ENCODE measurements around the gene GINS2.

GINS2 gene

DNA sequence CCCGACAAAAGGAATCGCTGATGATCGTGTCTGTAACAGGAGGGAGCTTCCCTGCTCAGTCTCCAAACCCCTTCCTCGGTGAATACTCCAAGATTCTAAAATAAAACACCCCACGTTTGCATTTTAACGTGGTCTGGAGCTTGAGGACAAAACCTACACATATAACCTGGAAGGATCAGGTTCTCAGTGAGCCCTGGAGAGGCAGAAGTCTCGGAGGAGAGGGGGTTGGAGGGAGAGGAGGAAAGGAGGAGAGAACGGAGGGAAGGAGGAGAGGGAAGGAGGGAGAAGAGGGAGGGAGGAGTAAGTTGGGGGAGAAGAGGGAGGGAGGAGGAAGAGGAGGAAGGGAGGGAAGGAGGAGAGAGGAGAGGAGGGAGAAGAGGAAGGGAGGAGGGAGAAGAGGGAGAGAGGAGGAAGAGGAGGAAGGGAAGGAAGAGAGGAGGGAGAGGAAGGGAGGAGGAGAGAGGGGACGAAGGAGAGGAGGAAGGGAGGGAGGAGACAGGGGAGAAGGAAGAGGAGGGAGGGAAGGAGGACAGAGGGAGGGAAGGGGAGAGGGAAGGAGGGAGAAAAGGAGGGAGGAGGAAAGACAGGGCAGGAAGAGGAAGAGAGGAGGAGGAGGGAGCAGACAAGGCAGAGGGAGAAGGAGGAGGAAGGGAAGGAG, 27.4 kb upstream of the GINS2 start:
- DNase-seq = no peak

DNA sequence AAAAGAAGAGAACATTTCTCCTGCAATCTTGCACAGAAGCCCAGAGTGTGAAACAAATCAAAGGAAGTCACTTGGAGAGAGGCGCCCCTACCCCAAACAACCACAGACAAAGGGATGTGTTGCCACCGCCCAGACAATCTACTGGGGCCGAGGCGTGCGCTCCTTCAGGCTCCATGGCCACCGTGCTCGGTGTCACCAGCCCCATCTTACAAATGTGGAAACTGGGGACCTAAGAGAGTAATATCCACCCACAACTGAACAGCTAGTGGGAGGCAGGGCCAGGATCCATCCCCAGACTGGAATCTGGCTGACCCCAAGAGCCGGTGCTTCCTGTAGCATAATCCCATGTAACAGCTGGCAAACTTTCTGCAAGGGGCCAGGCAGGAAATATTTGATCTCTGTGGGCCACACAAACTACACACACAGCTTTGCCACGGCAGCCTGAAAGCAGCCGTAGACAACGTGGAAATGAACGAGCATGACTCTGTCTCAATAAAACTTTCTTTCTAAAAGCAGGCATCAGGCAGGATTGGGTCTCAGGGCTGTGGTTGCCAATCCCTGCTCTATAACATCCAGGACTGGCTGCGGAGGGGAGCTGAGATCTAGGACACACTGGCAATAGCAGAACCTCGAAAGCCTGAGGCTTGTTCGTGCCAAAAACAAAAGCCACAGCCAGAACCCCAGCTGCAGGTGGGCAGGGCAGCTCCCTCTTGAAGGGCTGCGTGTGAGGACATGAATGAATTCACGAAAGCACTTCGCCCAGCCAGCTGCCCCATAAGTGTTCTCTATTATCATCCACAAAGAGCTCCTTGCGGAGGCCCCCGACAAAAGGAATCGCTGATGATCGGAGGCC, 26.6 kb upstream of the GINS2 start:
- no peak for DNase-seq

DNA sequence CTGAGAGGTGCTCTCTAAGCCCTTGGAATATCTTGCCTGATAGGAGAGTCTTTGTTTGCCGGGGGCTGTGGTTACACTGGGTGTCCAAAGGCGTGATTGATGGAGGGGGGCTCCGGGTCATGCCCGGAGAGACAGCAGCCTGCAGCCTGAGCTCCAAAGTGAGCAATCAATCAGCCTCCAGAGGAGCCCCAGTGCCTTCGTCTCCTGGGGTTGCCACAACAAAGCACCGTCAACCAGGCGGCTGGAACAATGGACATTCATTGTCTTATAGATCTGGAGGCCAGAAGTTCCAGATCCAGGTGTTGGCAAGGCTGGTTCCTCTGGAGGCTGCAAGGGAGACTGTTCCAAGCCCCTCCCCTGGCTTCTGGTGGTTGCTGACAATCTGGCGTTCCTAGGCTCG, 24.0 kb upstream of the GINS2 start:
- no peak for DNase-seq

DNA sequence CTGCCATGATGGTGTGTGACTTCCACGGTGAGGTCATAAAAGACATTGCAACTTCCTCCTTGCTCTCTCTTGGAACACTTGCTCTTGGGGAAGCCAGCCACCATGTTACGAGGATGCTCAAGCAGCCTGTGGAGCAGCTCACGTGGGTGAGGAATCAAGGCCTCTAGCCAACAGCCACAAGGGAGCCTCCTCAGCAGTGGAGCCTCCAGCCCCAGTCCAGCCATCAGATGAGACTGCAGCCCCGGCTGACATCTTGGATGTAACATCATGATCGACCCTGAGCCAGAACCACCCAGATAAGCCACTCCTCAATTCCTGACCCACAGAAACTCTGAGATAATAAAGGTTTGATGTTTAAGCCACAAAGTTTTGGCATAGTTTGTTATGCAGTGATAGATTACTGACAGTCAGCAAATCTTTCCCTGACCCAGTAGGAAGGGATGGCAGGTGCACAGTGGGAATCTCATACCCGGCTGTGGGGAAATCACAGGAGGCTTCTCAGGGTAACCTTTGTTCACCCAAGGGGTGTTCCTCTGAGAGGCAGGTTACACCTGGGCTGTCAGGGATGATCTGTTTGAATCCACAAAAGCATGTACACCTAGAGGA, 23.3 kb upstream of the GINS2 start:
- DNase-seq = no peak

DNA sequence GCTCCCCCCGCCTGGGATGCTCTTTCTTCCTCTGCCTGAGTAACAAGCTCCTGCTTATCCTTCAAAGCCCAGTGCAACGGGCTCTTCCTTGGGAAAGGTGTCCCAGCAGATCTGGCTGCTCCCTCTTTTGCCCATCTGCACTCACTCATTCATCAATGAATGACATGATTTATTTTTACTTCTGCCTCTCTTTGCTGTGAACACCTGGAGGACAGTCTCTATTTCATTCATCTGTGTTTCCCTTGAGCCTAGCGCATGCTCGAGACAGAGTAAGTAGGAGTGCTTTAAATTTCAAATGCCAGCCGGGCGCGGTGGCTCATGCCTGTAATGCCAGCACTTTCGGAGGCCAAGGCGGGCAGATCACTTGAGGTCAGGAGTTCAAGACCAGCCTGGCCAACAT, 22.0 kb upstream of the GINS2 start:
- DNase-seq = no peak

DNA sequence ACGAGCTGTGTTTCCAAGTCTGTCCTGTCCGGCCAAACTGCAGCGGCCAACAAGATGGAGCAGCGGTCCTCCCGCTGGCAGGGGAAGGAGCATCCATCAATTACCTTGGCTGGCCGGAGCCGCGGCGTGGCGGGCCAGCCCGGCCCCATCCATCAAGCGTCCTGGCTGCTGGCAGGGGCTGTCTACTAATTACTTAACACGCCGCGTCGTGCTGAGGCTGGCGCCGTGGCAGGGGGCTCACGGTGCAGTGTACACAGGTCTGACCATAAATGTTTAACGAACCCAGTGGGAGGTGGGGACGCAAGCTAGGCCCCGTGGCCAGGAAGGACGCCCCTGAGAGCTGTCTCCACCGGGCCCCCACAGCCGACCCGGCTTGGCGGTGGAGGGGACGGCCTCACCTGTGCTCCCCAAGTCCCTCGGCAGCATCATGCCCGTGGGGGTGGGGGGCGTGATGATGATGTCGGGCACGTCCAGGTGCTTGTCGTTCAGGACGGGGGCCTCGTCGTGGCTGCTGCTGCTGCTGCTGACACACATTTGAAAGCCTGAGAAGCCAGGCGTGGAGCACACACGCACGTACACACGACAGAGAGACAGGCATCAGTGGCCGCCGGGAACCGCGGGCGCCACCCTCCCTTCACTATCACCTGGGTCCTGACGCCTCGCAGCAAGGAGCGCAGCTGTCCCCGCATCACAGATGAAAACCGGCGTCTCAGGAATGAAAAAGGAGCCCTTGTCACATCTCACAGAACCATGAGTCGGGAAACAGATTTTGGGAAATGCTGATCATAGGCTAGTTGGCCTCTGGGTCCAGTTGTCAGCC, 21.2 kb upstream of the GINS2 start:
- DNase-seq = no peak

DNA sequence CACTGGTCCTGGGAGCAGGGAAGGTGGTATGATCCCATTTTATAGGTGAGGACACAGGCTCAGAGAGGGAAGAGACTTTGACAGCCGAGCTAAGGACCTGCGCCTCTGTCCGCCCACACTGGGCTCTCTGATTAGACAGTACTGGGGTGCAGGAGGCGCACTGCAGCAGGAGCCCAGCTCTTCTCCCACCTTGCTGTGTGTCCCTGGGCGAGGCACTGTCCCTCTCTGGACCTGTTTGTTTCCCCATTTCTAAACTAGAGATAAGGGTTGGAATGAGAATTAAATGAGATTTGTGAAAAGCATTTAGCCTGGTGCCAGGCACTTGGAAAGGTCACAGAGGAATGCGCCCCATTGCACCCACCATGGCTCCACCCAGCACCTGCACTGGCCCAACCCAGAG, 19.6 kb upstream of the GINS2 start:
- DNase-seq = no peak

DNA sequence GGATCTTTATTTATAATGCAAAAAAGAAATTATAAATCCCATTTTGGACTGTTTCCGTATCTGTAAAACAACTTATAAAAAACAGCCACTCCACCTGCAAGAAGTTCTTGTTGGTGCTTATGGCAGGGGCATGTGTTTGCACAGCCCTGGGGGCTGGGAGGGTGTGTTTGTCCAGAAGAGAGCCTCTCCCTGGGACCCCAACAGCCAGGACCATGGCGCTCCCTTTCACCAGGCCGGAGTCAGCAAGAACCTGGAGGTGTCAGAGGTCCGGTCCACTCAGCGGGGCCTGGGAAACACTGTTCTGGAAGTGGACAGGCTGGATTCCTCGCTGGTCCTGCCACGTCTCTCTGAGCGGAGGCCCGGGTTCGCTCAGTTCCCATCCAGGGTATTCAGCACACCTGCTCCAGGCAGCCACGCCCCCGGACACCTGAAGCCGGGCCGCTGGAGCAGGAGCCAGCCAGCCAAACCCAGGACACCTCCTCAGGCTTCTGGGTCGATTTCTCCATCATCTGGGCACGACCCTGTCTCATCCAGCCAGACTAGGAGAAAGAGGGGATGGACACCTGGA, 18.9 kb upstream of the GINS2 start:
- DNase-seq = no peak

DNA sequence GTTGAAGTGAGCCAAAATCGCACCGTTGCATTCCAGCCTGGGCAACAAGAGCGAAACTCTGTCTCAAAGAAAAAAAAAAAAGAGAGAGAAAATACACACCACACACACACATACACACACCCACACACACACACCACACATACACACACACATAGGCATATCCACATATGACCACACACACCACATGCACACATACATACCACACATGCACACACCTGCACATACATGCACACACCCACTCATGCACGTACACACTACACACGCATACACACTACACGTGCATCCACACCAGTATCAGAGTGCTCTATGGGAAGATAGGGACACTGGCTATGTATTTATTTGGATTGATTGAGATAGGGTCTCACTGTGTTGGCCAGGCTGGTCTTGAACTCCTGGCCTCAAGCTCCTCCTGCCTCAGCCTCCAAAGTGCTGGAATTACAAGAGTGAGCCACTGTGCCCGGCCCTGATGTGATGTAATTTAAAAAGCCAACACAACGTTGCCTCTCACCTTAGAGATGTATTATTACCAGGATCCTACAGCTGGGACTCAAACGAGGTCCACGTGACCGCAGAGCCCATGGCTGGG, 17.8 kb upstream of the GINS2 start:
- DNase-seq = no peak

DNA sequence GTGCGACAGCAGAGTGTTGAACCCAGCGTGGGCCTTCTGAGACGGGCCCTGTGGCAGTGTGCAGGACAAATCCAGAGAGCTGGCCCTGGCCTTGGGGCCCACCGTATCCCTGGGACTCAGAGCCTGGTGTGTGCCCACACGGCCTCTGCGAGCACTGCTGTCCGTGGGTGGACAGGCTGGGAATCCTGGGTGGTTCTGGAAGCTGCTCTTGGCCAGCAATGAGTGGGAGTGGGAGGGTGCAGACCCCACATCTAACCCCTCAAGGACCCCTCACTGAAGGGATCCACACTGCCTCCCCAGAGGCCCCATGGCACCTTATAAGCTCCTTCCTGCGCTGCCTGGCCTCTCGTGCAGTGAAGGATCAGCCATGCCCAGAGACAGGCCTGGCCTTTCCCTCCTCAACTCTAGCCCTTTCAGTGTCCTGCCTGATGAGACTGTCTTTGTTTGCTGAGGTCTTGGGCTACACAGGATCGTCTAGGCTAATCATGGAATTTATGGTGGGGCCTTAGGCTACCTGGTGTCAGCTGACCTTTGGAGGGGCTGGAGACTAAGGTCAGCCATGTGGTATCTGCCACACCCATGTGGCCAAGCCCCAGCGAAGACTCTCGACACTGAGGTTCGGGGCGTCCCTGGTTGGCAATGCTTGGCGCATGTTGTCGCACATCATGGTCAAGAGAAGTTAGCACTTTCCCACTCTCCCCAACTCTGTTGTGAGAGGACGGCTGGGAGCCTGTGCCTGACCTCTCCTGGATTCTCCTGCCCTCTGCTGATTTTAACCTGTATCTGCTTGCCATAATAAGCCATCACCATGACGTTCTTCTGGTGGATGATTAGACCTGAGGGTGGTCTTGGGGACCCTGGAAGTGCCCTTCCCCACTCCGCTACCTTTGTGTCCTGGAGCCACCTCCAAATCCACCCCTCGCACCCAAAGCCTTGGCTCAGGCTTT, 16.4 kb upstream of the GINS2 start:
- no peak for DNase-seq

DNA sequence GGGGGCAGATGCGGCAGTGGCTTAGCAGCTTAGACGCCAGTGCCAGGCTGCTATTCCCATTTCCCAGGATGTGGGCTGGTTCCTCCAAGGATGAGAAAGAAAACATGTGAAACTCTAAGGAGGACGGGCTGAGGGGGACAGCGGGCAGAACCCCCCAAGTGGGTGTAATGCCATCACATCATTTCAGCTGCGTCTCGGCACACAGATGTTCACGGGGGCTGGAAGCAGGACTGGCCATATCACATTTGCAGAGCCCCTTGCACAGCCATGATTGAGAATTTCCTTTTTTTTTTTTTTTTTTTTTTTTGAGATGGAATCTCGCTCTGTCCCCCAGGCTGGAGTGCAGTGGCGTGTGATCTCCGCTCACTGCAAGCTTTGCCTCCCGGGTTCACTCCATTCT, 15.3 kb upstream of the GINS2 start:
- DNase-seq = no peak

DNA sequence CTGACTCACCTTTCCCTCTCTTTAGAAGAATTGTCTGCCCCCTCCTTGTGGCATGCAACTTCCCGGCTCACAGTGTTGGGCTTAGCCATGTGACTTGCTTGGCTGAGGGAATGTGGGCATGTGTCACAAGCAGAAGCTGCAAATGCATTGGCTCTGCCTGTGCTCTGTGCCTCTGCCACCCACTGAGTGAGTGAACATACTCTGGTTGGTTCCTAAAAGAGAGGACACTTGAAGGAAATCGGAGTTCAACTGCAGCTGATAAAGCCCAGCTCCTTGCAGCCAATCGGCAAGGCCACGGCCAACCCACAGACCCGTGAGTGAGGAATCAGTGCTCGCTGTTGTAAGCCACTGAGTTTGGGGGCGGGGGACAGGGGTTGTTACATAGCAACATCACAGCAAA, 10.9 kb upstream of the GINS2 start:
- no peak for DNase-seq

DNA sequence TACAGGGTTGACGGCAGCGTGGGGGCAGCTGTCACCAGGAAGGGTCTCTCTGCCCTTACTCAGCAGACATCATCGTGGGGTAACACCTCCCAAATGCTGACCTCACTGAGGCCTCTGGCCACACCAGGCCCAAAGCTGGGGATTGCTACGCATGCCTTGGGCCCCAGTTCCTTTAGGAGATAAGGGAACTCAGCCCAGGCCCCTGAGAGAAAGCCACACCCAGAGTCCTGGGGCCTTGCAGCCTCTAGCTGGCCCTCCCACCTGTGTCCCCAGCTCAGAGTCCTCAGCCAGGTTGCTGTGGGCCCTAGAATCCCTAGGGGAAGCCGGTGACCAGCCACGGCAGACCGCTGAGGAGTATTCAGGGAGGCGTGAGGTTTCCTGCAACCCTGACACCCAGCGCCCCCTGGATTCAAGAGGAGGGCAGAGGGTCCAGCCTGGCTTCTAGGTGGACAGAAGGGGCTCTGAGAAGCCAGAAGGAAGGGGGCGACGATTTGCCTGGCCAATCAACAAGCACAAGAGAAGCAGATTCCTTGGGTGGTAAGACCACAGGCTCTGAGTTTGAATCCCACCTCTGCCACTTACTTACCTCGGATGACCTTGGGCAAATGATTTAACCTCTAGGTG, 10.3 kb upstream of the GINS2 start:
- no peak for DNase-seq

DNA sequence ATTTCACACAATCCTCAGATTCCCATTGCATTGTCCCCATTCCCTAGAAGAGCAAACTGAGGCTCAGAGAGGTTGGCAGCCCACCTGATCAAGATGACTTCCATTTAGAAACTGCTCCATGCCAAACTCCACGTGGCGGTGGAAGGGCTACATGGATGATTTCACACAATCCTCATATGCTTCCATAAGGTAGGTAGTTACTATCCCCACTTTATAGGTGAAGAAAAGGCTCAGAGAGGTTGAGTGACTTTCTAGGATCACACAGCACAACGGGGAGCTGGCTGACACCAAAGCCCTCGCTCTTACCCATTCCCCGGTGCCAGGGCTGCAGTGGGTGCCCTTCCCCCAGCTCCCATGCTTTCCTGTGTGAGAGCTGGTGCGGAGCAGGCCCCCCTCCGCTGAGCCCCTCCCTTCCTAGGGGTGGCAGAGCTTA, 9.7 kb upstream of the GINS2 start:
- DNase-seq = no peak

DNA sequence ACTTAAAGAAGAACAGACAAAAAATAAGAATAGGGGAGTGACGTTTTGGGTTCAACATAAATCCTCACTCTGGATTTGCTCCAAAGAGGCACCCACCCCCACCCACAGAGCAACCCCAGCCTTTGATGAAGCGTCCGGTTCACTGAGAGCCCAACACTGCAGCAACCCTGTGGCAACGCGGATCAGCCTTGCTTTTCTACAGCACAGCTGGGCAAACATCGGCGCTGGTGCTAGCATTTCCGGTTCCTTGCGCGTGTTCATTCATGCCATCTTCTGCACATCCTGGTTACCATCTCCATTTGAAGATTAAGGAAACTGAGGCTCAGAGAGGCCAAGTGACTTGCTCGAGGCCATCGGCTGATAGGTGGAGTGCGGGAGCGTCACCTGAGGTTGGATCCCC, 8.7 kb upstream of the GINS2 start:
- no peak for DNase-seq

DNA sequence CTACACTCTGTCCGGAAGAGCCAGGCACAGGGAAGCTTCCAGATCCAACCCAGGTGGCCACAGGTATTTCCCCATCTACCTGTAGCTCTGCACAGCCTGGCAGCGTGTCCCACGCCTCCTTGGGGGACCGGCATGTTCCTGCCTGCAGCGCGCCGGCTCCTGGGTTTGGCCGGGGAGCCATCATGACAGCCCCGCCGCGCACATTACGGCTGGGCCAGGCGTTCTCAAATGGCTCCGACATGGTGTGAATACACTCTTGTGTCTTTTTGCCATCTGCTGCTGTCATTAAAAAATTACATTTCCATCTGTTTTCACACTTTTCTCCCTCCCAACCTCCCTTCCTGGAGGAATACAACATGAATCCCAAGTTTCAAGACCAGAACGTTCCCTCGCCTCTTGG, 8.0 kb upstream of the GINS2 start:
- DNase-seq = no peak

DNA sequence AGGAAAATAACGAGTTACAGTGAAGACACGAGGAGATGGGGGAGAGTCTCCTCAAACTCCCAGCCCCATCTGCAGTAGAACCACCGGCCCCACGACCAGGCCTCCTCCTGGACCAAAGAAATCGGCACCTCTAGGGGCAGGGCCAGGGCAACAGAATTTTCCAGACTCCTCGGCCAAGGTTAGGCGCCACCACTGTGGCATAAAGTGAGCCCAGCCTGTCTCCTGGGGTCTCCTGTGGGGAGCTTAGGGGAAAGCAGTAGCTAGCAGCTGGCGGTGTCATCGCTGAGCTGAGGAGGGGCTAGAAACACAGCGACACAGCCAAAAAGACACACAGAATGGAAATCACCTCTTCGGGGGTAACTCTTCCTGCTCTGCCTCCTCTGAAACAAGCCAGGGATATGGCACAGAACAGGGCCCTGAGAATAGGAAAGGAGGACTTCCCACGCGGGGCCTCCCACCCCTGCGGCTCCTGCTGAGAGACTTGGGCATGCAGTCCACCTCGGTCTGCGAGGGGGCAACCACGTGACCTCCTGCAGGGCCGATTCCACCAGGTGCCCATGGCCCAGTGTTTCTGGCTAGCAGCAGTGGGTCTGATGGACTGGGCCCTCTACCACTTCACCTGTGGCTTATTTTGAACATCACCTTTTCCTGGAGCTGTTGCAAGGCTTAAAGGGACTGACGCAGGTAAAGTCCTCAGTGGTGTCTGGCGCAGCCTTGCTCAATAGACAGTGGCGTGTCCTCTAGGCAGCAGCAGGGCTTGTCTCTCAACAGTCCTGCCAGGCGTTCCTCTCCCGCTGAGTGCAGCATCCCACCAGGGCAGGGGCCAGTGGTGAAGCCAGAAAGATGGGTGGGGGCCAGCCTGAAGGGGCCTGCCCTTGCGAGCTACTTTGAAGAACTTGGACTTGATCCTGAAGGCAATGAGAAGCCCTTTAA, 6.7 kb upstream of the GINS2 start:
- no peak for DNase-seq

DNA sequence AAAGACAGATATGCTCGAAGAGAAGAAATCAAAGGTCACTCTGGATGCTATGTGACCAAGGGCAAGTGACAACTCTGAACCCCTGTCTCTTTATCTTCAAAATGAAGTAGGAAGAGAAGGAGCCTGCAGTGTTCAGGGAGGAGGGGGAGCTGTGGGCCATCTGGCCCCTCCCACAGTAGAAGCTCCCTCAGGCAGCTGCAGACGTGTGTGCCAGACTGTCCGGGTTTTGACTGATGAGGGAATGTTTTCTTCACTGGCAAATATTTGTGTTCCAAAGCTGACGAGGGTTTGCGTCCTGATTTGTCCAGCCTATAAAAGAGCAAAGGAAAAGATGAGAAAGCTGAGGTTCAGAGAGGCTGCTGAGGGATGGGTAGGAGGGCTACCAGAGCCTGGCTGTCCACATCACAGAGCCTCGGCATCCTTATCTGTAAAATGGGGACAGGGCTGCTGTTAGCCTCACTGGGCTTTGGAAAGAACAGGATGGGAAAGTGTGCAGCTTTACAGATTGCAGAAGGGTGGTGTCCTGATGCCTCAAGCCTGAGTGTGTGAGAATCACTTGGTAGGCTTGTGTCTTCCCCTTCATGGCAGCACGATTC, 1.8 kb upstream of the GINS2 start:
- DNase-seq = no peak

DNA sequence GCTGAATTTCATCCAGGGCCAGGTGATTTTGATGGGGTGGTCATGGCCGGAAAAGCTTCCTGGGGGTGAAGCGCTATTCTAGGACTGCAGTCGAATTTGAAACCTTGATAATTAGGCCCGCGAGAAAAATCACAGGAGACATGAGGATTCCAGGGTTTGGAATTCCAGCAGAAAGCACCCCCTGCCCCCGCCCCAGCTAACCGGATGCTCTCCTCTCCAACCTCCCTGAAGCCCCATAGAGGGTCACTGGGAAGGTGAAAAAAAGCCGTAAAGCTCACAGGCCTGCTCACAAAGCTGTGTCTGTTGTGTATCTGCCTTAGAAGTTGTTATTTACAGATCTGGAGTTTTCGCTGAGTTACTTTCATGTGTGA, 1.2 kb upstream of the GINS2 start:
- DNase-seq = no peak

All from activated naive CD4-positive, alpha-beta T cell (primary cell).